DOHH2 (cell line): ENCODE results near the gene CYLD.

Experiments
- H3F3A ChIP-seq: fragments of 200-600 bp; sonication (generic), shearing (Covaris generic); 2 replicates; pipeline ENCODE4 v1.6.0; 2016; ENCODE audit warnings: antibody characterized with exemption, mild to moderate bottlenecking; ENCODE audit not compliant: control insufficient read depth, insufficient read depth
- H3K27ac ChIP-seq: fragments of 200-600 bp; sonication (generic); 2 replicates; pipeline ENCODE4 v1.5.1; 2014; ENCODE audit warnings: low read depth, mild to moderate bottlenecking, low read length, moderate library complexity
- H3K27me3 ChIP-seq: fragments of 200-600 bp; sonication (generic); 2 replicates; pipeline ENCODE4 v1.6.1; 2014; ENCODE audit warnings: mild to moderate bottlenecking, low read length, mixed read lengths; ENCODE audit not compliant: control insufficient read depth
- H3K36me3 ChIP-seq: fragments of 200-600 bp; sonication (generic); 2 replicates; pipeline ENCODE4 v1.6.1; 2014; ENCODE audit warnings: mild to moderate bottlenecking, low read length, moderate library complexity, mixed read lengths; ENCODE audit not compliant: control insufficient read depth
- H3K4me1 ChIP-seq: fragments of 200-600 bp; sonication (generic); 2 replicates; pipeline ENCODE4 v1.6.1; 2014; ENCODE audit warnings: mild to moderate bottlenecking, low read length, mixed read lengths; ENCODE audit not compliant: control insufficient read depth
- H3K4me2 ChIP-seq: fragments of 200-600 bp; sonication (generic); 2 replicates; pipeline ENCODE4 v1.6.0; 2014; ENCODE audit warnings: mild to moderate bottlenecking, low read length, moderate library complexity
- H3K4me3 ChIP-seq: fragments of 200-600 bp; sonication (generic); 2 replicates; pipeline ENCODE4 v1.5.1; 2014; ENCODE audit warnings: mild to moderate bottlenecking, low read length, mixed read lengths
- H3K79me2 ChIP-seq: fragments of 200-600 bp; sonication (generic); 2 replicates; pipeline ENCODE4 v1.6.1; 2014; ENCODE audit warnings: mild to moderate bottlenecking, low read length, mixed read lengths; ENCODE audit not compliant: control insufficient read depth
- H3K9me2 ChIP-seq: fragments of 200-600 bp; sonication (generic); replicated peaks from 2 replicates; pipeline ENCODE4 v1.6.1; 2014; ENCODE audit warnings: mild to moderate bottlenecking, low read length, mixed read lengths; ENCODE audit not compliant: control insufficient read depth
- H3K9me3 ChIP-seq: fragments of 200-600 bp; sonication (generic); 2 replicates; pipeline ENCODE4 v1.6.1; 2014; ENCODE audit warnings: antibody characterized with exemption, low read length, mixed read lengths; ENCODE audit not compliant: control insufficient read depth, insufficient read depth
- H4K20me1 ChIP-seq: fragments of 200-600 bp; sonication (generic); 2 replicates; pipeline ENCODE4 v1.6.0; 2014; ENCODE audit warnings: low read depth, mild to moderate bottlenecking, antibody characterized with exemption, low read length, moderate library complexity; ENCODE audit not compliant: control insufficient read depth, insufficient read depth
- EZH2phosphoT487 ChIP-seq: fragments of 200-600 bp; sonication (generic); IDR thresholded peaks from 2 replicates; pipeline ENCODE4 v1.6.1; 2017; ENCODE audit warnings: borderline replicate concordance, mild to moderate bottlenecking, antibody characterized with exemption, low read length, moderate library complexity, mixed read lengths
- TF ChIP-seq, protein P1 (sequence below): fragments of 200-600 bp; sonication (generic); IDR thresholded peaks from one replicate; pipeline ENCODE4 v1.5.1; 2014; ENCODE audit warnings: antibody characterized with exemption, mild to moderate bottlenecking, low read depth, low read length; ENCODE audit not compliant: poor library complexity, severe bottlenecking

CYLD gene

DNA sequence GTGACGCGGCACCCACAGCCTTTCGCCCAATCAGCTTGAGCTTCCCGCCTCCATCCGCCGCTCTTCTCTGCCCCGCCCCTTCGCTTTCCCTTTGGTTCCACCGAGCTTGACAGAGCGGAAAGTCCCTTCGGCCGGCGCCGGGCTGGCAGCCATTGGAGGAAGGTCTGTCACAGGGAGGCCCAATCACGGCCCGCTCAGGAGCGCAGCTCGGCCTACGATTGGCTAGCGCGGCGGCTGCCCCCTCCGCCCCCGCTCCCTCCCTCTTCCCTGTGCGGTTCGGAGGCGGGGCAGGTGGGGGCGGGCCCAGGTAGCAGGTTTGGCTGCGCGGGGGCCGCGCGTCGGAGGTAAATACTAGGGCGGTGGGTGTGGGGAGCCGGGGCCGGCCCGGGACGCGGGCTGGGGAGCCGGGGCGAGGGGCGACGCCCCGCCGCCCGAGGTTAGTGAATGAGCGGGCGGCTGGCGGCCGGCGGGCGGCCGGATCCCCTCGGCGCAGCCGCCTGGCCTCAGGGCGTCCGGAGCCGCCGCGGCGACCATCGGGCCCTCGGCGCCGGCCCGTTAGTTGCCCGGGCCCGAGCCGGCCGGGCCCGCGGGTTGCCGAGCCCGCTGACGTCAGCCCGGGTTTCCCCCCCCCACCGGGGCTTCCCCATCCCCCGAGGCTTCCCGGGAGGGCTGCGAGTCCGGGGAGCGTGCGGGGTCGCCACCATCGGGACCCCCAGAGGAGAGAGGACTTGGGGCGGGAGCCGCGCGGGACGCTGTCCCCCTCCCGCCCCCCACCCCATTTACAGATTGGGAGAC, at the start of gene CYLD:
CYLD (plus strand) TSS at position 306 of the 795 bp plus-strand sequence. CDS start 7,613 bp downstream, outside the sequence.
- H4K20me1 ChIP-seq: no peaks in the 10 kb centered on the region
- H3K9me2 ChIP-seq: no peaks in the 10 kb centered on the region
- H3K4me2 ChIP-seq: peak within 1 kb of the TSS; percentile 76
- no peaks in the 10 kb centered on the region for H3F3A ChIP-seq
- peaks cover 3% of the 10 kb centered on the region; the same call in 1 of the 2 replicates for H3K36me3 ChIP-seq
- TF ChIP-seq, protein P1, sequence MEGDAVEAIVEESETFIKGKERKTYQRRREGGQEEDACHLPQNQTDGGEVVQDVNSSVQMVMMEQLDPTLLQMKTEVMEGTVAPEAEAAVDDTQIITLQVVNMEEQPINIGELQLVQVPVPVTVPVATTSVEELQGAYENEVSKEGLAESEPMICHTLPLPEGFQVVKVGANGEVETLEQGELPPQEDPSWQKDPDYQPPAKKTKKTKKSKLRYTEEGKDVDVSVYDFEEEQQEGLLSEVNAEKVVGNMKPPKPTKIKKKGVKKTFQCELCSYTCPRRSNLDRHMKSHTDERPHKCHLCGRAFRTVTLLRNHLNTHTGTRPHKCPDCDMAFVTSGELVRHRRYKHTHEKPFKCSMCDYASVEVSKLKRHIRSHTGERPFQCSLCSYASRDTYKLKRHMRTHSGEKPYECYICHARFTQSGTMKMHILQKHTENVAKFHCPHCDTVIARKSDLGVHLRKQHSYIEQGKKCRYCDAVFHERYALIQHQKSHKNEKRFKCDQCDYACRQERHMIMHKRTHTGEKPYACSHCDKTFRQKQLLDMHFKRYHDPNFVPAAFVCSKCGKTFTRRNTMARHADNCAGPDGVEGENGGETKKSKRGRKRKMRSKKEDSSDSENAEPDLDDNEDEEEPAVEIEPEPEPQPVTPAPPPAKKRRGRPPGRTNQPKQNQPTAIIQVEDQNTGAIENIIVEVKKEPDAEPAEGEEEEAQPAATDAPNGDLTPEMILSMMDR: no peak
- no peak for TF ChIP-seq EZH2phosphoT487
- peaks cover 29% of the 10 kb centered on the region for H3K4me1 ChIP-seq
- no peaks in the 10 kb centered on the region for H3K79me2 ChIP-seq
- H3K9me3 ChIP-seq: no peaks in the 10 kb centered on the region
- H3K4me3 ChIP-seq: peak within 1 kb of the TSS; percentile 79
- peaks cover 14% of the 10 kb centered on the region; the same call in 1 of the 2 replicates for H3K27me3 ChIP-seq
- no peak within 1 kb of the TSS for H3K27ac ChIP-seq

DNA sequence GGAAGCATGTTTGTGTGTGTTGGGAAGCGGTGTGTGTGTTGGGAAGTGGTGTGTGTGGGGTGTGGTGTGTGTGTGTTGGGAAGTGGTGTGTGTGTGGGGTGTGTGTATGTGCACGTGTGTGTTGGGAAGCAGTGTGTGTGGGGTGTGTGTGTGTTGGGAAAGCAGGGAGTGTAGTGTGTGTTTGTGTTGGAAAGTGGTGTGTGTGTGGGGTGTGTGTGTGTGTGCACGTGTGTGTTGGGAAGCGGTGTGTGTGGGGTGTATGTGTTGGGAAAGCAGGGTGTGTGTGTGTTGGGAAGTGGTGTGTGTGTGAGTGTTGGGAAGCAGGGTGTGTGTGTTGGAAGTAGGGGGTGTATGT, 49.3 kb upstream of the CYLD start:
- no peaks in the 10 kb centered on the region for H3K9me2 ChIP-seq
- H3K27ac ChIP-seq: no peak overlapping the region
- H3K4me1 ChIP-seq: no peaks in the 10 kb centered on the region
- H3K27me3 ChIP-seq: peaks cover 20% of the 10 kb centered on the region
- TF ChIP-seq EZH2phosphoT487: no peak
- TF ChIP-seq, protein P1: no peak
- H3K4me2 ChIP-seq: no peak overlapping the region
- H3F3A ChIP-seq: no peaks in the 10 kb centered on the region
- no peaks in the 10 kb centered on the region for H3K9me3 ChIP-seq
- H3K79me2 ChIP-seq: no peaks in the 10 kb centered on the region
- H3K36me3 ChIP-seq: no peaks in the 10 kb centered on the region
- H3K4me3 ChIP-seq: no peak overlapping the region
- no peaks in the 10 kb centered on the region for H4K20me1 ChIP-seq

DNA sequence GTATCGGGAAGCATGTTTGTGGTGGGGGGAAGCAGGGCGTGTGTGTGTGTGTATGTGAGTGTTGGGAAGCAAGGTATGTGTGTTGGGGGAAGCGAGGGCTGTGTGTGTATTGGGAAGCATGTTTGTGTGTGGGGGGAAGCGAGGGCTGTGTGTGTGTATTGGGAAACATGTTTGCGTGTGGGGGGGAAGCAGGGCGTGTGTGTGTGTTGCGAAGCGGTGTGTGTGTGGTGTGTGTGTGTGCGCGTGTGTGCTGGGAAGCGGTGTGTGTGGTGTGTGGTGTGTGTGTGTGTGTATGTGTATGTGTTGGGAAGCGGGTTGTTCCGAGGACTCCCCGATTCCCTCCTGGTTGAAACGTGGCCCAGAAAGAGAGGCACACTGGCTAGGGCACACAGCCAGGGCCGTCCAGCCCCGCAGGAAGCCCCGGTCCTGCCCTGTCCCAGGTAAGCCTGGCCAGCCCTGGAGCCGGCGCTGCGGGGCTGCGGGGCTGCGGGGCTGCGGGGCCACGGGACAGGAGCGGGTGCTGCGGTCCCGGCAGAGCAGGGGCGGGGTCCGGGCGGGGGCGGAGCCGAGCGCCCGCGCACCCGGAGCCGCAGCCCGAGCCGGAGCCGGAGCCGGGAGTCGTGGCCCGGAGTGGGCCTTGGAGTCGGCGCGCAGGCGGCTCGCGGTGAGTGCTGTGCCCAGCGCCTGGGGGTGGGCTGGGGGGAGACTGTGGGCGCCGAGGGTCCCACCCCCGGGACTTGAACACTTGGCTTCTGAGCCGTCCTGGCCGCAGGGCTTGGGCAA, 48.7 kb upstream of the CYLD start, which contains the start of gene NOD2:
NOD2 (plus strand) TSS at position 608 of the 783 bp plus-strand sequence. CDS start 5,890 bp downstream, outside the sequence.
- Histone ChIP-seq H3K36me3 (no peaks in the 10 kb centered on the region), H3K79me2 (no peaks in the 10 kb centered on the region), H3K4me3 (no peak within 1 kb of the TSS), H3K4me1 (no peaks in the 10 kb centered on the region), H3K27ac (no peak within 1 kb of the TSS), H3K9me3 (no peaks in the 10 kb centered on the region), H3K9me2 (no peaks in the 10 kb centered on the region), H3K27me3 (peaks cover 22% of the 10 kb centered on the region), H3F3A (no peaks in the 10 kb centered on the region), H4K20me1 (no peaks in the 10 kb centered on the region), H3K4me2 (no peak within 1 kb of the TSS)
- TF ChIP-seq EZH2phosphoT487: no peak
- TF ChIP-seq, protein P1: no peak
